CD4-positive, alpha-beta T cell treated with Interleukin-10 for 1 hour (primary cell): ENCODE results near the gene KDM4E.
"Not testable (repeated sequence)": the region's sequence is repeated elsewhere in the genome, so short reads cannot be mapped to it uniquely, and the experiment has no call there.

Source experiments
- DNase-seq: peaks from one replicate; pipeline ENCODE4 v3.0.0-alpha.2; 2020

Gene KDM4E

DNA sequence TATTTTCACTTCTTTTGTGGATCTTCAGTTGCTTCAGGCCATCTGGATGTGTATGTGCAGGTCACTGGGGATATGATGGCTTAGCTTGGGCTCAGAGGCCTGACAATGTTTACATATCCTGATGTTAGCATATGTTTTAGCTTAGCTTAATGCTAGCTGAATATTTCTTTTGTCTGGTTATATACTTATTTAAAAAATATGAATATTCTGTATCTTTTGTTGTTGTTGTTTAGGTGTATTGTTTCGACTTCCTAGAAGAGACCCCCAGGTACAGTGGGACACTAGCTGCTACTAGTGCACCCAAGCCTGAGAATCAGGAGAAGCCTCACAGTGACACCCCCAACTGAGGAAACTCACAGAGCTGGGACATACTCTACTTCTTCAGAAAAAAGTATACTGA, at the start of gene KDM4E:
Gene KDM4E (plus strand): TSS at position 301 of the 400 bp plus-strand sequence. CDS start 300 bp downstream, outside the sequence.
- DNase-seq, result no peak

DNA sequence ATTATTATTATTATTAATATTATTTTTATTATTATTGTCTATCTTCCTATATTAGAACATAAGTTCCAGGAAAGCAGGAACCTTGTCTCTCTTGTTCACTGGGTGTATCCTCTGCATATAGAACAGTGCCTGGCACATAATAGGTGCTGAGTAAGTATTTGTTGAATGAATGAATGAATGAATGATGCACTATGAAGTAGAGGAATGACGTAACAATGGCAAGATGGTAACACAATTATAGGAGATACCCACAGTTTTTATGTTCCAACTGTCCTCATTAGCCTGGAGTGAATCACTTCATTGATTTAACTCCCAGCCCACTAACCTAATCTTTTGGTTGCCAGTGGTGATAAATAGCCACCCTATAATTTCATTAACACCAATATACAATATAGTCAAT, 49.5 kb upstream of the KDM4E start:
- no peak for DNase-seq

DNA sequence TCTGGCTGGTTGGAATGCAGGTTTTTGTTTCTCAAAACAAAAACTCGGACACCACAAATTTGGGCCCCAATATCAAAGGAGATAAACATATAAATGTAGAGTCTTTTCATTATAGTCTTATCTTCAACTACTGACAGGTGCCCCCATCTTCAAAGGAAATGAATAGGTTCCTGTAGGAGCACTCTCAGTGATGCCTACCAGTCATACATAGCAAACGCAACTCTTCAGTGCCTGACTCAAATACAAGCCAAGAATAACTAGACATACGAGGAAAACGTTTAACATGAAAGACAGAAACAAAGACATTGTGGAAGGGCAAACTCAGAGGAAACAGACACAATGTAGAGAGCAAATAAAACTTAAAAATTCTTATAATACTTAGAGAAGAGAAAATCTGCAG, 37.7 kb upstream of the KDM4E start:
- no peak for DNase-seq

DNA sequence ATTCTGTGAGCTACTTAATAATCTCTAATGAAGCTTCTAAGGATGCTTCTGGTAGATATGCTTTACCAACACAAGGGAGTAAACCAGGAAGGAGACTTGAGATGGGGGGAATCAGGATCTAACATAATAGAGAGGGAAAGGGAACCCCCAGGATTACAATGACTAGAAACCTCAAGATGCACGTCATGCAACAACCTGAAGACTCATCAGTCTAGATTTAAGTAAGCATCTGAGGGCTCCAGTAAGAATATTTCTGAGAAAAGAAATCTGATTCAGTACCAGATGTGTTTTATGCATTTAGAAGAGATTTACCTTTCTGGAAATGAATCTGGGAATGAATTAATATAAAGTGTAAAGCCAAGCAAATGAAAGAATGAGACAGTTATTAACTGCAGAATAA, 36.3 kb upstream of the KDM4E start:
- no peak for DNase-seq

DNA sequence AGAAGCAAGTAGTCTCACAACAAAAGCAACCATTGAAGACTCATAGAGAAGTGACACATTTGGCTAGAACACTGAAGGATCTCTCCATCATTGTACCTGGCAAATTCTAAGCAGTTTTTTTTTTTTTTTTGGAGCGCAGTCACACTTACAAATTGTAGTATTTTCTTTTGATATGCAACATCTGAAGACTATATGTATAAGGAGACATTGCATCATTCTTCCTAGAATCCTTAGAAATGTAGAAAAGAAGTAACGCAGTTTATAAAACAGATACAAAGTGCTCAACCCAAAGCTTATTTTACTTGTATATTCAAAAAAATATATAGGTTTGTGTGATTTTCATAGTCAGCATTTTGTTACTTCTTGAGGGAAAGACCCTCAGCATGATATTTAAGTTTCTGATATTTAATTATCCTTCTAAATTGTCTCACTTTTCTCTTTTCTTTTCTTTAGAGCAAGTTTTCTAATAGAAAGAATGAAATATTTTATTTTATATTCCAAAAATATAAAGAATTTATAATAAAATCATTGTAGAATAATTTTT, 31.6 kb upstream of the KDM4E start:
- DNase-seq, result no peak

DNA sequence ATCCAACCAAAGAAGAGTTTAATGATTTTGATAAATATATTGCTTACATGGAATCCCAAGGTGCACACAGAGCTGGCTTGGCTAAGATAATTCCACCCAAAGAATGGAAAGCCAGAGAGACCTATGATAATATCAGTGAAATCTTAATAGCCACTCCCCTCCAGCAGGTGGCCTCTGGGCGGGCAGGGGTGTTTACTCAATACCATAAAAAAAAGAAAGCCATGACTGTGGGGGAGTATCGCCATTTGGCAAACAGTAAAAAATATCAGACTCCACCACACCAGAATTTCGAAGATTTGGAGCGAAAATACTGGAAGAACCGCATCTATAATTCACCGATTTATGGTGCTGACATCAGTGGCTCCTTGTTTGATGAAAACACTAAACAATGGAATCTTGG, 27.6 kb upstream of the KDM4E start:
- no peak for DNase-seq

DNA sequence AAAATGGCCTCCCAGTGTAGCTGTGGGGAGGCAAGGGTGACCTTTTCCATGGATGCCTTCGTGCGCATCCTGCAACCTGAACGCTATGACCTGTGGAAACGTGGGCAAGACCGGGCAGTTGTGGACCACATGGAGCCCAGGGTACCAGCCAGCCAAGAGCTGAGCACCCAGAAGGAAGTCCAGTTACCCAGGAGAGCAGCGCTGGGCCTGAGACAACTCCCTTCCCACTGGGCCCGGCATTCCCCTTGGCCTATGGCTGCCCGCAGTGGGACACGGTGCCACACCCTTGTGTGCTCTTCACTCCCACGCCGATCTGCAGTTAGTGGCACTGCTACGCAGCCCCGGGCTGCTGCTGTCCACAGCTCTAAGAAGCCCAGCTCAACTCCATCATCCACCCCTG, 26.8 kb upstream of the KDM4E start:
- no peak for DNase-seq

DNA sequence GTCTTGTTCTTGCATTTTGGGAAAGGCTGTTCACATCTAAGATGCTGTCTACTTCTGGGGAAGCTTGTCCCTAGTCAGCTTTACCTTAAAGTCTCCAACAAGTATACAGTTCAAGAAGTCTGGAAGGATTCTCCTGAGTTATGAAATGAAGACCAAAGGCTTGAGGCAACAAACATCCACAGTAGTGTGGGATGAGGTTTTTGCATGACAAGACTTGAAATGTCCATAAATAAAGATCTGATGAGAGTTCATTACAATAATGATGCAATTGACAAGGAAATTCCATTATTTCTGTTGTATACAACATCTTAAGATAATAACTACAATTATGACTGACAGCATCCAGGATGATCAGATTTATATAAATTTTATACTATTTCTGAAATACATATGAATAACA, 21.3 kb upstream of the KDM4E start:
- no peak for DNase-seq

DNA sequence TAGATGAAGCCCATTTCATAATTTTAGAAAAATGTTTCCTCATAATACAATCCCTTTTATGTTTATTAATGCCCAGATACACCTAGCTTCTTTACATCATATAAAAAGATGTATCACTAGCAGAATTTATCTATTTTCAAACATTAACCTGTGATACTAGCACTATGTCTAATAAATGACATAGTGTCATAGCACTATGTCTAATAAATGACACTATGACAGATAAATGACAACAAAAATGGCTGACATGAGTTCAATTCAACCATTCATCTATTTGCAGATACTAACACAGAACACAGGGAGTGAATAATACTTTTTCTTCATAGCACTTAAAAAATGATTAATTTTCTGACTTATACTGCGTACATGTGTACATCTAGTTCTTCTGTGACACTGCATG, 19.4 kb upstream of the KDM4E start:
- DNase-seq, result no peak

DNA sequence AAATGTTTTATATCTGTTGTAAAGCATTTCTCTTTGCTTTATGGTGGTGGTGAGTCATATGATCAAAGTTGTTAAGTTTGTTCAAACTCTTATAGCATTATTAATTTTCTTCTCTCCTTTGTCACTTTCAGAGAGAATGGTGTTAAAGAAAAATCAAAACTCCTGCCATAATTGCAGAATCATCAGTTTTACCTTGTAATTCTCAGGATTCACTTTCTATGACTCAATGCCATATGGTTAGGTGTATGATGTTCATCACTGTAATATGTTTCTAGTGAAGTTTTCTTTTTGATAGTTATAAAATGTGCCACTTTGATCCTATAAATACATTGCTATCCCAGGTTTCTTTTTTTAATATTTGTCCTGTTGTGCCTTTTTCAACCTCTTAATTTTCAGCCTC, 13.7 kb upstream of the KDM4E start:
- DNase-seq, result no peak

DNA sequence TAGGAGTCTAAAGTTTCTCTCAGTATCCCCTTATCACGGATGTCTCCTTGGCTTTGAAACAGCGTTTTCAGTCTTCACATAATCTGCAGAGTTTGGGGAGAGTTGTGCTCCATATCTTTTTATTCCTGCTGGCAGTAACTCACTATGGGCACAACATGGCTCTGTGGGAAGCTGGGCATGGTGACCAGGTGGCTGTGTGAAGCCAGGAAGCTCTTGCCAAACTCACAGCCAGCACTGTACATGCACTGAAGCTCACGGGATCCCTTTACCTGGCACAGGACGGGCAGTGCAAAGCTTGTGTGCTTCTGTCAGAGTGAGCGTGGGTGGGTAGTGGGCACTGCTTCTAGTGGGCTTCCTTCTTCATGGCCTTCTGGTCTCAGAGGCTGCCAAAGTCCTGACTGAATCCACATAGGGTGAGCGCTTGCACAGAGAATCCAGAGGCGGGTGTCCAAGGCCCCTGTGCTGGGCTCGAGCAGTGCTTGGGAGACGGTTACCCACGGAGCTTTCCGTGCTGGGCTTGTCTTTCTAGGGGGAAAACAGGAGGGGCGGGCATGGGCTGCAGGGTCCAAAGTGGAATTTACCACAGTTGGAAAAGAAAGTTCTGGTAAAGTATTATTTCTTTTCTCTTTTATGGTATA, 10.8 kb upstream of the KDM4E start:
- no peak for DNase-seq

DNA sequence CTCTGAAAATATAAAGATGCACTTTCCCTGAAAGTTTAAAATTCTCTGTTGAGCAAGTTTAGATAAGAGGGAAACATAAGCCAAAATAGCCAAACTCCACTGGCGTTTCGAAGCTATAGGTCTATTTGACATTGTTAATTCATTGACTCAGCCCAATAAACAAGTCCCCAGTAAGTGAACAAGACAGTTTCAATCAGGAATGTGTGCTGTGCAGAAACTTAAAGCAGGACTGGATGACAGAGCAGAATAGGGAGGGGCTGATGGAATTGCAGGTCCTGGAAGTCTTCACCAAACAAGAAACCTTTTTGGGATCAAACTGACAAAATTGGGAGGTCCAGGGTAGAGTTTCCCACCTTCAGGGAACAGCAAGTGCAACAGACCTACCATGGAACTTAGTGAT, 8.9 kb upstream of the KDM4E start:
- no peak for DNase-seq

DNA sequence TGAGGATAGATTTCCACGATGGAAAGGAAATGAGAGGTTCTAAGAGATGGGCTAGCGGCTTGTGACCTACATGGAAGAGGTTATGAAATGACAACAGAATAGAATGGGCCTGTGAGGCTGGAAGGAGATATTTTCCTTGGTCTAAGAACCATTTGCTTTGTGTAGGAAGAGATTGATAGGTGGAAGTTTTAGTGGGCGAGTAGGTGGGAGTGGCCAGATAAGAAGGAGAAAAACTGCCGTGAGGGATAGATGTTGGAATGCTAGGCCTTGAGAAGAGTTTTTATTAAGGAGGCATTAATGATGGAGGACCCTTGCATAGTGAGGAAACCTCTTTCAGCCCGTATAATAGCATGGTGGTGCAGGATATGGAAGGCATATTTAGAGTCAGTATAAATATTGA, 3.6 kb upstream of the KDM4E start:
- not testable (repeated sequence) for DNase-seq

DNA sequence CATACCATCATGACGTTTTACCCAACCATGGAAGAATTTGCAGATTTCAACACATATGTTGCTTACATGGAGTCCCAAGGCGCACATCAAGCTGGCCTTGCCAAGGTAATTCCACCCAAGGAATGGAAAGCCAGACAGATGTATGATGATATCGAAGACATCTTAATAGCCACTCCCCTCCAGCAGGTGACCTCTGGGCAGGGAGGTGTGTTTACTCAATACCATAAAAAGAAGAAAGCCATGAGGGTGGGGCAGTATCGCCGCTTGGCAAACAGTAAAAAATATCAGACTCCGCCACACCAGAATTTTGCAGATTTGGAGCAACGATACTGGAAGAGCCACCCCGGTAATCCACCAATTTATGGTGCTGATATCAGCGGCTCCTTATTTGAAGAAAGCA, 536 bp downstream of the KDM4E start:
- DNase-seq, result not testable (repeated sequence)

DNA sequence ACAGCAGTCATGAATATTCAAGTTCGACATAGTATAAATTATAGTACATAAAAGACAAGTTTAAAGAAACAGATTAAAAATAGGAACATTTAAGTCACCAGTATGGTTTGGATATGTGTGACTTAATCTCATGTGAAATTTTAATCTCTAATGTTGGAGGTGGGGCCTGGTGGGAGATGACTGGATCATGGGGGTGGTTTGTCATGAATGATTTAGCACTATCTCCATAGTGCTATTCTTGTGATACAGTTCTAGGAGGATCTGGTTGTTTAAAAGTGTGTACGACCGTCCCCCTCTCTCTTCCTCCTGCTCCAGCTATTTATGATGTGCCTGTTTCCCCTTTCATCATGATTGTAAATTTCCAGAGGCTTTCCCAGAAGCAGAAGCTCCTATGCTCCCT, 3.3 kb downstream of the KDM4E start:
- no peak for DNase-seq

DNA sequence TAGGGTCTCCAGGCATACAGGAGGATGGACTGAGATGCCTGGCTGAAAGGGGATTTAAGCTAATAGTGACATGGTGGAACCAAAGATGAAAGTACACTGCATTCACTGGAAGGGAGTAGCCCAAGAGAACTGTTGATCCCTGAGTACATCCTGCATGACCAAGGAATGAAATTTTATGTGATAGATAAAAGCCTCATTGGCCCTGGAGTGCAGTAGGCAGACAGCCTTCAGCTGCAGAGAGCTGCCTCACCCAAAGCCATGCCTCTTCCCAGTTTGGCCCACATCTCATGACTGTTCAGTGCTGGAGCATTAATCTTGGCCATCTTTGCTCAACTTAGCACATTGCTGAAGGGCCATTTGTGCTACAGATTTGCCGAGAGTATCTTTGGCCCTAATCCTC, 8.0 kb downstream of the KDM4E start:
- no peak for DNase-seq

DNA sequence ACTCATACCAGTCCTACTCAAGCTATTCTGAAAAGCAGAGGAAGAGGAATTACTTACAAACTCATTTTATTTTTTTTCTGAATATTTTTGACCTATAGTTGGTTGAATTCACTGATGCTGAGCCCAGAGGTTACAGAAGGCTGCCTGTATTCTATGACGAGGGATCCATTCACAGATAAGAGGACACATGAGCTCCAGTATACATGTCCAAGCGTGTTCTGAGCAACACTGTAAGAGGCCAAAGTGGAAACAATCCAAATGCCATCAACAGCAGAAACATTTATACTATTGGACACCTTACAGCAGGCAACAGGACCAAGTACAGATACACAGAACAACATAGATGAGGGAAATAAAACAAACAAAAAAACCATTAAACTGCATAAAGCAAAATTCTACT, 10.3 kb downstream of the KDM4E start:
- DNase-seq, result no peak

DNA sequence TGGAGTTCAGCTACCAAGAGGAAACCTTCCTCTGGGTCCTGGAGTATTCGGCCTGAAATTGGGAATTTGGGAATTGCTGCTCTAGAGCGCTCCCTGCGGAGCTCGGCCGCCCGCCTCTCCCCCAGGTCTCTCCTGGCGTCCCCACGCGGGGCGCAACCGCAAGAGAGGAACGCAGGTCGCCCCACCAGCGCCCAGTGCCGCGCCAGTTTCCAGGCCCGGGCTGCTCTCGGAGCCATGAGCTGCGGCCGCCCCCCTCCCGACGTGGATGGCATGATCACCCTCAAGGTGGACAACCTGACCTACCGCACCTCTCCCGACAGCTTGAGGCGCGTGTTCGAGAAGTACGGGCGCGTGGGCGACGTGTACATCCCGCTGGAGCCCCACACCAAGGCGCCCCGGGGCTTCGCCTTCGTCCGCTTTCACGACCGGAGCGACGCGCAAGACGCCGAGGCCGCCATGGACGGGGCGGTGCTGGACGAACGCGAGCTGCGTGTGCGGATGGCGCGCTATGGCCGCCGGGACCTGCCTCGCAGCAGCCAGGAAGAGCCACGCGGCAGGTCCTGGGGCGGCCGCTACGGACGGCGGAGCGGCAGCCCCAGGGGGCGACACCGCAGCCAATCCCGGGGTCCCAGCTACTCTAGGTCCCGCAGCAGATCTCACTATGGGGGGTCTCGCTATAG, 12.4 kb downstream of the KDM4E start:
- peak; percentile 23 for DNase-seq

DNA sequence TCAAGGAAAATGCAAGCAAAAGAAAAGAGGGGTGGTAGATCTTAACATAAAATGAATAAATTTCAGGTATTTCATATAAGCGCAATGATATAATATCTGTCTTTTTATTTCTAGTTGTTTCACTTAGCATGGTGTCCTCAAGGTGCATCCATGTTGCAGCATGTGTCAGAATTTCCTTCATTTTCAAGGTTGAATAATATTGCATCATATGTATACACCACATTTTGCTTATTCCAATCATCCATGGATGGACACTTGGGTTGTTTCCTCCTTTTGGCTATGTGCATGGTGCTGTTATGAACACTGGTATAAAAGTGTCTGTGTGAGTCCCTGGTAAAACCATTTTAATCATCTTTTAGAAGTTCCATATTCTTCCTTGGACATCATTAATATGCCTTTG, 17.2 kb downstream of the KDM4E start:
- no peak for DNase-seq

DNA sequence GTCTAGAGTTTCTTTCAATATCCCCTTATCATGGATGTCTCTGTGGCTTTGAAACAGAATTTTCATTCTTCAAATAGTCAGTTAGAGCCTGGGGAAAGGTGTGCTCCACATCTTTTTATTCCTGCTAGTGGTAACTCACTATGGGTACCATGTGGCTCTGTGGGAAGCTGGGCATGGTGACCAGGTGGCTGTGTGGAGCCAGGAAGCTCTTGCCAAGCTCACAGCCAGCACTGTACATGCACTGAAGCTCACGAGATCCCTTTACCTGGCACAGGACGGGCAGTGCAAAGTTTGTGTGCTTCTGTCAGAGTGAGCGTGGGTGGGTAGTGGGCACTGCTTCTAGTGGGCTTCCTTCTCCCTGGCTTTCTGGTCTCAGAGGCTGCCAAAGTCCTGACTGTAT, 17.8 kb downstream of the KDM4E start:
- no peak for DNase-seq

DNA sequence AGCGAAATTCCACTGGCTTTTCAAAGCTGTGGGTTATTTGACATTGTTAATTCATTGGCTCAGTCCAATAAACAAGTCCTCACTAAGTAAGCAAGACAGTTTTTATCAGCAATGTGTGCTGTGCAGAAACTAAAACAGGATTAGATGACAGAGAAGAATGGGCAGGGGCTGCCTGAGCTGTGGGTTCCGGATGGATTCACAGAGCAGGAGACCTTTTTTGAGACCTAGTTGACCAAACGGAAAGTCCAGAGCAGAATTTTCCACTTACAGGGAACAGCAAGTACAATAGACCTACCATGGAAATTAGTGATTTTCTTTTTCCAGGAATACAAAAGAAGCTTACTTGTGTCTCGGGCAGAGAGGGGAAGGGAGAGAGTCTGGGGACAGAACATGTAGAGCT, 19.0 kb downstream of the KDM4E start:
- DNase-seq, result no peak

DNA sequence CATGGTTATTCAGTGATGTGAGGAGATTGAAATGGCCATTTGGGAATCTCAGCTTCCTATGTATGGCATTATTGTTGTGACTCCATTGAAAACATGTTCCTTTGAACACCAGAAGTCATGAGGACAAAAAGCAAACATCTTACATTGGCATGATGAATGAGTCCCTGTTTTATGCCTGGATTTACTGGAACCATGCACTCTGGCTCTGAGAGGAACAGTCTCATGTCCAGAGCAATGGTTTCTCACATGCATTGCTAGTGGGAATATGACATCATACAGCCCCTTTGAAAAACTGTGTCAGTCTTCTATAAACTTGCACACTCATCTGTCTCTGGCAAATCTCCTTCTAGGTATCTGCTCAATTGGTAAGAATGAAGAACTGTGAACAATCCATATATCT, 20.8 kb downstream of the KDM4E start:
- DNase-seq, result no peak

DNA sequence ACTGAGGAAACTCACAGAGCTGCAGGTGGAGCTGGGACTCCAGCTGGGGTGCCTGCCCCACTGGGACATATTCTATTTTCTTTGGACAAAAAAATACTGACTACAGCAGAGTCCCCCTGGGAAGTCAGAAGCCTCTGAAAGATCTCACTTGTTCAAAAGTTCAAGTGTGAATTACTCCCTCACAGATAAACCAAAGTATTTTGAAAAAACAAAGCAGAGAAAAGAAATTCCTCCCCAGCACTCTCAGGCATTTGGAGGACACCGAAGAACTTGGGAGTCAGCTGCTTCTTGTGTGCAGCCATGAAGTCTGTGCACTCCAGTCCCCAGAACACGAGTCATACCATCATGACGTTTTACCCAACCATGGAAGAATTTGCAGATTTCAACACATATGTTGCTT, 24.1 kb downstream of the KDM4E start, which contains the start of gene KDM4F:
Gene KDM4F (plus strand): TSS at position 301 of the 400 bp plus-strand sequence.
- not testable (repeated sequence) for DNase-seq

DNA sequence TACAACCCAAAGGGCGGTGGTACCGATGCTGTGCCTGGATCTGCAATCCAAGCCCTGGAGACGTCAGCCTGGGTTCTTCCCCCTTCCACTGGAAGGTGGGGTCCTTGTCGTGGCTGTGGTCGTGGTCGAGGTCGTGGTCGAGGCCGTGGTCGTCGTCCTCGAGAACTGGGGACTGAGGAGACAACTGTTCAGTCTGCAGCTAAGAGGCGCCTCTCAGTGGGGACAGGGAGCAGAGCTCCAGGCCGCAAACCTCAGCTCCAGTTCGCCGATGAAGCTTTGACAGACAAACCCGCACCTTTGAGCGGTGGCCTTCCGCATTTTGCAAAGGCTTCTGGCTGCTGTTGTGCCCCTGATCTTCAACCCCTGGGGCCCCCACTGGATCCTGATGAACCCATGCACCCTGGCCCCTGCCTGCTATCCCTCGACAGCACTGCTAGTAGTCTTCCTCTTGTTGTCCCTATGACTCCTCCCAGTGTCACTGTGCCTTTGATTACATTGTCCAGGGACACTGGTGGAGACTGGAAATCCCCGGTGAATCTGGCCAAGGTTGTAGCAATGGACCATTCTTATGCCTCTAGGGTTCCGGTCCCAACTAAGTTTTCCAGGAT, 25.6 kb downstream of the KDM4E start:
- DNase-seq, result no peak
